Femur (tissue), 1 donor: ENCODE data around the gene DHFR2.
"Not testable (repeated sequence)": the region's sequence is repeated elsewhere in the genome, so short reads cannot be mapped to it uniquely, and the experiment has no call there.

Experiments
- DNase-seq: peaks from one replicate; pipeline ENCODE4 v3.0.0-alpha.2; 2017

Gene DHFR2

GRCh38 chr3:94062513-94063404 lies at the start of gene DHFR2, which contains the start of gene NSUN3:
Gene DHFR2 (minus strand): TSS chr3:94062916. CDS start chr3:94061511, 1,405 bp downstream.
Gene NSUN3 (plus strand): TSS chr3:94063061. CDS start chr3:94063127, 66 bp downstream.
- DNase-seq: peak; percentile 97

GRCh38 chr3:94110854-94111253 lies 48.1 kb upstream of the DHFR2 start:
- DNase-seq: no peak

GRCh38 chr3:94110232-94110631 lies 47.5 kb upstream of the DHFR2 start:
- DNase-seq: not testable (repeated sequence)

DNA sequence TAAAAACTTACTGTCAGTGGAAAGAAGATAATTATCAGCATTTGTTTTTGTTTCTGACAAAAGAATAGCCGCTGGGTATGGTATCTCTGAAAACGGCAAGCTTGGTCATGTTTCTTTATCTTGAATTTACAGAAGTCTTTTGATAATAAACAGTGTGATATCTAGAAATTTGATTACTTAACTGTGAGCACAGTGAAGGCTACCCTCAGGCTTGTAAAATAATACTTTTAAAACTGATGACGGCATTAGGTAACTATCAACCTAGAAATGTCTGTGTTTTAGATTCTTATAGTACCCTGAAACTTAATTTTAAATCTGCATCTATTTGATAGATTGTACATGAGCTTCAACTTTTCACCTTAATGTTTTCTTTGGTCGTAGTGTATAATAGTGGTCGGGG lies 43.6 kb upstream of the DHFR2 start:
- DNase-seq: no peak

GRCh38 chr3:94101860-94102259 lies 39.1 kb upstream of the DHFR2 start:
- DNase-seq: no peak

DNA sequence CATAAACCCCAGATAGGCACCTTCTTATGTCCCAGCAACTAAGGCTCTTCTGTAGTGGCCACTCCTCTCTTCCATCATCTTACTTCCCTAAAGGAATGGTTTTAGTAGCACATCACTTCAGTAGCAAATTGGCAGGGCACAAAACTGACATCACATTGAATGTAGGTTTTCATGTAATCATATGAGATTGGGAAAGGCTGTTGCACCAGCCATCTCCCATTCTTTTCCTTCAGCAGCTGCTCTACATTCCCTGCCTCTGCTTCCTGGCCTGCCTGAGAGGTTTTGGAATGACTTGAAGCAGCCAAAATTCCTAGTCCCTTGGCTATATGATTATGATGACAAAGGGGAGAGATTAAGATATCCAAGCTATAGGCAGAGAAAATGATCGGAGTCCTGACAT lies 36.6 kb upstream of the DHFR2 start:
- DNase-seq: no peak

- DNase-seq: no peak
These were observed 35.7 kb upstream of the DHFR2 start for GRCh38 chr3:94098452-94098851.

DNA sequence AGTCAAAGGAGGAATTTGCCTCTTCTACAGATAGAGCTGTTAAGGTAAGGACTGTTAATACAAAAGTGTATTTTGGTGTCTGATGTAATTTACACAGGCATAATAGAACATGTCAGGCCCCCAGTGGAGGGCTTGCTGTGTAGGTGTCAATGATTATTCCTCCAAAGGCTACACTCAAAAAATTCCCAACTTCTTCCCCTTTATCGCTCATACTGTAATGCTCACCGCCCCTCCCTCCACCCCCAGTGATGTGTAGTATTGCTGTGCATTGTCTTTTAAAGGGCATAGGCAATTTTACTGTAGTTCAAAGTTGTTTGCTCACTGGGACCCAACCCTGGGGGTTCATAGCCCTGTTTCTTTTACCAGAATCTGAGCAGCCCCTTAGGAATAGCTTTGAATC lies 32.4 kb upstream of the DHFR2 start:
- no peak for DNase-seq

DNA sequence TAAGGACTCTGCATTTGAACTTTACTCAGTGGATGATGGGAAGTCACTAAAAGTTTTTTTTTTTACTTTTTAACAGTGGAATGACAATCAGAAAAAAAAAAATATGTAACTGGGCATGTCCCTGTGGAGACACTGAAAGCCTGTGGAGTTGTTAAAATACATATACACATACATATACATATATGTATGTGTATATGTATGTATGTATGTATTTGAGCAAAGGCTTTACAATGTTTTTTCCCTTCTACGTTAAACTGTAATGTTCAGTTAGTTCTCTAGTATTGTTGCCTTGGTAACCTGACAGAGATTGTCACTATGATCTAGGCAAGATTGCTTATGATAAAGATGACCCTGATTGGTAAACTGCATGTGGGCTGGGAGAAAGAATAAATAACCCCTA lies 30.4 kb upstream of the DHFR2 start:
- DNase-seq: no peak

GRCh38 chr3:94092086-94092485 lies 29.4 kb upstream of the DHFR2 start:
- no peak for DNase-seq

DNA sequence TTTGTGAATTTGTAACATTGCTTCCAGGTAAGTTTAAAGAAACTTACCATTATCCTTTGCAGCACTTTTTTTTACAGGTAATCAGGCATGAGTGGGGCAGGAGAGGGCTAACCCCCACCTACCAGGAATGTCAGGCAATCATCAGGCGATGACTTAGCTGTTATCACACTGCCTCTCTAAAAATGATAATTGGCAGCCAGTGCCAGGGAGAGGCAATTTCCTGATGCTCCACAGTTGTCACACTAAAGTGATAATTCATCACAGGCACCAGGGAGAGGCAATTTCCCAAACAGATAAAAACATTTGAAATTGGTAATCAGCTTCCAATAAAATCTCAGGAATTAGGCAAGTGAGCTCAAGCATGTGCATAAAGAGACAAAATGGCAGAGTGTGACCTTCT lies 26.4 kb upstream of the DHFR2 start:
- no peak for DNase-seq

DNA sequence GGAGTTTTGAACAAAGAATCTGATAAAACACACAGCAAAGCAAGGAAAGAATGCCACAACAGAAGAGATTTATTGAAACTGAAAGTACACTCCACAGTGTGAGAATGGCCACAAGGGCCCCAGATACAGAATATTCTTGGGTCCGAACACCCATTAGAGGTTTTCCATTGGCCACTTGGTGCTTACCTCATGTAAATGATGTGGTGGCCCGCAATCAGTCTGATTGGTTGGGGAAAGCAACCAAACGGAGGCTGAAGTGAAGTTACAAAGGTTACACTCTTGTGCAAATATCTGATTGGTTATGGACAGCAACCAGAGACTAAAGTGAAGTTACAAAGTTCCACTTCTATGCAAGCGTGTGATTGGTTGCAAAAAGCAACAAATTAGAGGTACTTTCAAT lies 20.5 kb upstream of the DHFR2 start:
- no peak for DNase-seq

DNA sequence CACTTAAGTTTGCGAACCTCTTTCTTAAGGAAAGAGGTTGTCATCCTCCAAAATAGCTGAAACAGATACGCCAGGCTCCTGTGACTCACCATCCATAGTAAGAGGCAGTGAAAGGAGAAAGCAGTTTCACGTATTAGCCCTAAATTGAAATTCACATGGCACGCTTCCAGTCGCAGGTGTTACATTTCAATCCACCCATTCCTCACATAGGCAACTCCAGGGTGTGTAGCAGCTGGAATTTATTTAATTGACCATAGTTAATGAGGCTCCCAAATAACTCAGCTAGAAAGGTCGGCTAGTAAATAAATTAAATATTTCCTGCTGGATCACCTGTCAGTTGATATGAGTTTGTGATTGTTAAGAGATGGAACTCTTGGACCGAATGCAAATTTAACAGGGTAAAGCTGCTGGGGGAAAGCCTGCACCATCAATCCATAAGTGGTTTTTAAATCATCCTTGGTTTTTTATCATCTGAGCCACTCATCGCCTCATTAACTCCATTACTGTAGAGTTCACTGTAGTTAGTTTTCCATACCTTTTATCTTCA lies 19.7 kb upstream of the DHFR2 start:
- DNase-seq: no peak

- no peak for DNase-seq
These were observed 19.2 kb upstream of the DHFR2 start for GRCh38 chr3:94081884-94082283.

- DNase-seq: not testable (repeated sequence)
These were observed 17.8 kb upstream of the DHFR2 start for GRCh38 chr3:94080552-94080951.

DNA sequence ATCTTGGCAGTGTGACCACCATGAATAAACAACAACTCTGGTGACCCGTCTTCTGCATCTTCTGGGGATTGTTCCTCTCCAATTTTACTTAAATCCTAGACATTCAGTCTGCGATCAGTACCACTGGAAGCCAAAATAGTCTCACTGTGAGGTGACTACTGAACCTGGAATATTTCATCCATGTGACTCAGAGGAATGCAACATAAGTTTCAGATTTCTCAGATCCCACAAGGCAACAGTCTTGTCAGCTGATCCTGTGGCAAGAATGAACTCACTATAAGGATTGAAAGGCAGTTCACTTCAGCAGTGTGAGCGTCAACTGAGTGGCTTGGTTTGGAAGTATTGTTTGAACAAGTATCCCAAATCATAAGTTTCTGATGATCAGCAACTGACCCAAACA lies 13.3 kb upstream of the DHFR2 start:
- no peak for DNase-seq

- no peak for DNase-seq
These were observed 9.1 kb upstream of the DHFR2 start for GRCh38 chr3:94071713-94072284.

DNA sequence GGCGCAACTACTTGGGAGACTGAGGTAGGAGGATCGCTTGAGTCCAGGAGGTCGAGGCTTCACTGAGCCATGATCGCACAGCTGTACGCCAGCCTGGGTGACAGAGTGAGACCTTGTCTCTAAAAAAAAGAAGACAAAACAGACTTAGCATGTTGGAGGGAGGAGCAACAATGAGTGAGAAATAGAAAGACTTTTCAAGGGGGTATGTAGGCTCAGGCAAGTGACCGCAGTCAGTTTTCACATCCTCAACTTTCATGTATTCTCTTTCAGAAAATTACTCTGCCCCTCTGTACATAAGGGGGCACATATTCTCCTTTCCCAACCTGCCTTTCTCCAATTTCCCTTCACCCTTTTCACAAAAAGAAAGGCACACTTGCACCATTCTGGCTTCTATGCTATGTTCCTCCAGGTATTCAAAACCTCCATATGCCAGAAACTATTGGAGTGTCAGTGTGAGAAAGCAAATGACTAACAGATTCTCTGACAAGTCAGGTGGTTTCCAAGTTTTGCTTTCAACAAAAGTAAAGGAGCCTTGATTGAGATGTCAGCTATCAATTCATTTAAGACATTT lies 7.7 kb upstream of the DHFR2 start:
- no peak for DNase-seq

DNA sequence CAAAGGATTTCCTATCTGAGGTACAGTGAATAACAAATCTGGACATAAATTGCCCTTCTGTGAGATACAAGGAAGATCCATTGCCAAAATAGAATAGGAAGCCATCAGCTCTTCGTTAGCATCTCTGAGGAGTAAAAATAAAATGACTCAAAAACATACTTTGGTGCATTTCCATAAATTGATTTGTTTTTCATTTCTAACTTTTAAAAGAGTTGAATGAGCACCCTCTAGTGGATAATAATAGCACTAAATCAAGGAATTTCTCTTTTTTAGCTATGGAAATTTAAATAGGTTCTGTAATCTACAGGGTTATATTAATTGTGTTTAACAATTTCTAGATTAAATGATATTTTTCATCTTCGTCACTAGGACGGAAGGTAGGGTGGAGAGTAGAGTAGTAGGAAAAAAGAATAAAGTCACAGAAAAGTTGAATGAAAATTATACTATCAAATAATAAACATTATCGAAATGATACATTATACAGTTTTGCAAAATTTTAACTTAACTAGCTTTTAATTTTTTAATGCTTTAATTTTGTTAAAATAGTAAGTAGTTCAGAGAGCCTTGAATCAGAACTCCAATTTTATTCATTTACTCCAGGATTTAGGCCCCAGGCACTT lies 6.6 kb upstream of the DHFR2 start:
- DNase-seq: no peak

DNA sequence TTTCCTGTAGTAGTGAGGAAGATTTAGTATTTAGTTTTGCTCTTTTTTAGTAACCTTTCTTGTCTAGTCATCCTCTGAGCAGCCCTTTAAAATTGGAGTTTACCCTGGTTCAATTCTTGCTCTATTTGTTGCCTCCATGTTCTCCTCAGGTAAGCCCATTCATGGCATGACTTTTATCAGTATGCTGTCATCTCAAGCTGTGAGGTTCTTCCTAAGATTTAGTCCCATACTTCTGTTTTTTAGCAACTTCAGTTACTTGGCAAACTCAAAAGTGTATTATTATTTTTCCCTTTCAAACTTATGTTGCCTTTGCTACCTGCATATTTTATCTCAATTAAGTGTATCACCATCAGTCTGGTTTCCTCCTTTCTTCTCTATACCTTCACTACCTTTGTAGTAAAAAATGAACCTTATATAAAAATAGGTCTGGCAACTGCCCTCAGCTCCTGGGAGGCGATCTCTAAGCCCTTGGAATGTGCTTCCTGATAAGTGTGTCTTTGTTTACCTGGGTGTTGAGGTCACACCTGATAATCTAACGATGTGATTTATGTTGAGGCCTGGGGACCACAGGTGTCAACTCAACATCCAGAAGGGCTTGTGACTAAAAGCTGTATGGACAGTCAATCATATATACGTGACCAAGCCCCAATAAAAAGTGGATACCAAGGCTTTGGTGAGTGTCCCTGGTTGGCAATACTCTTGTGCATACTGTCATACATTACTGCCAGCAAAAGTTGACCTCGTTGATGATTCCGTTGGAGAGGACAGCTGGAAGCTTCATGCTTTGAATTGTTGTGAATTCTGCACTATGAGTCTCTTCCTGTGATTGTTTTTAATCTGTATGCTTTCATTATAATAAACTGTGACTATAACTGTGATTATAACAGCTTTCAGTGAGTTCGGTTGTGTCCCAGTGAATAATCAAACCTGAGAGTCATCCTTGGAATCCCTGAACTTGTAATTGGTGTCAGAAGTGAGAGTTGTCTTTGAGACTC lies 4.1 kb upstream of the DHFR2 start:
- no peak for DNase-seq

DNA sequence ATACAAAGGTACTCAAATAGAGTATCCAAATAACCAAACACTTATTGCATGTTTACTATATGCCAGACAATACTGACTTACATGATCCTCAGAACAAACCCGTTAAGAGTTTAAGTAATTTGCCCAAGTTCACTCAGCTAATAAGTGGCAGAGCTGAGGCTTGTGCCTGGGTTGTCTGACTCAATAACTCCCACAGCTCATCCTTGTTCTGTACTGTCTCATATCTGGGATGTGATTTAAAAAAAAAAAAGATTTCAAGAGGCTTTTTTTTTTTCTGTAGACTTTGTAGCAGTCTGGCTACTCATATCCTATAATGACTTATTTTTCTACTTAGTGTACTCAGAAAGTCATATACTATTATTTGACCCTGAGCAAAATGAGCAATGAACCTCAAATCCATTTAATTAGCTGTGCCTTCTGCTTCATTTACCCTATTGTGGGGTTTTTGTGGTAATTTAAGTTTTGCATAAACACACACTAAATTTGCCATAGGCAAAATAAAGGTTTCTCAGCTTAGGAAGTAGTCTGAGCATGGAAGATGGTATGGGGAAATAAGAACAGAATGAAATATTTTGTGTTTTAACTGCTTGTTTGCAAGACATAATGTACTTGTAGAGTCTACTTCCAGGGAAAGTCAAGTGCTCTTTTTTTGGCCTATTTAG lies 3.2 kb upstream of the DHFR2 start:
- no peak for DNase-seq
